H1 (cell line): ENCODE measurements around the gene TAF15. TPM values are rescaled to one million over a fixed set of nuclear protein-coding genes. Genes with fewer than 3 reads are reported as not detected.

Experiments
- CTCF ChIA-PET: fragments of 300-600 bp; sonication (Branson Sonifier 250); formaldehyde crosslinking; loops from one replicate; lab custom pipeline; 2021; ENCODE audit not compliant: partially characterized antibody; lab: Charles Lee
- POLR2A ChIA-PET: fragments of 300-600 bp; sonication (Branson Sonifier 250); formaldehyde crosslinking; loops from one replicate; lab custom pipeline; 2021; ENCODE audit warnings: inconsistent platforms; ENCODE audit not compliant: partially characterized antibody; lab: Charles Lee
- DNase-seq, 2 experiments: peaks; one replicate each; pipeline versions ENCODE4 v3.0.0 to v3.0.0-alpha.2; 2010 to 2022; ENCODE audit warnings: low spot score in 2 of 2, low read depth in 1 of 2, mixed read lengths in 1 of 2
- FAIRE-seq: peaks from 2 replicates; lab custom pipeline; 2011; peaks lifted over from hg19 to GRCh38; lab: Jason Lieb, UNC
- H2AFZ ChIP-seq: 2 replicates; pipeline ENCODE4 v1.8.1; 2012; ENCODE audit warnings: low read length, inconsistent platforms
- H2AK5ac ChIP-seq: 2 replicates; pipeline ENCODE4 v1.6.1; 2013; ENCODE audit warnings: low read depth, low read length
- H2BK120ac ChIP-seq: replicated peaks from 2 replicates; pipeline ENCODE3; 2013; ENCODE audit warnings: low read depth, low read length, inconsistent platforms
- H2BK12ac ChIP-seq: 2 replicates; pipeline ENCODE4 v1.6.1; 2013; ENCODE audit warnings: low read depth, low read length
- H2BK15ac ChIP-seq: 2 replicates; pipeline ENCODE4 v1.6.1; 2013; ENCODE audit warnings: low read length
- H2BK20ac ChIP-seq: 2 replicates; pipeline ENCODE4 v1.6.1; 2013; ENCODE audit warnings: low read length
- H2BK5ac ChIP-seq: 2 replicates; pipeline ENCODE4 v1.6.1; 2013; ENCODE audit warnings: low read depth, low read length
- H3K14ac ChIP-seq: 2 replicates; pipeline ENCODE4 v1.6.1; 2013; ENCODE audit warnings: inconsistent platforms; ENCODE audit not compliant: insufficient read length
- H3K18ac ChIP-seq: 2 replicates; pipeline ENCODE4 v1.6.1; 2013; ENCODE audit warnings: low read length; ENCODE audit errors: extremely low read depth
- H3K23ac ChIP-seq: 2 replicates; pipeline ENCODE4 v1.6.1; 2013; ENCODE audit warnings: inconsistent platforms; ENCODE audit not compliant: insufficient read length
- H3K23me2 ChIP-seq: 2 replicates; pipeline ENCODE4 v1.6.1; 2013; ENCODE audit warnings: low read depth, low read length
- H3K27ac ChIP-seq: 2 replicates; pipeline ENCODE4 v1.6.1; 2011; ENCODE audit warnings: low read depth, low read length, inconsistent platforms
- H3K27me3 ChIP-seq, 4 experiments: replicated peaks in 1 of 4; 1 replicate in 1 of 4; 2 replicates in 3 of 4; pipeline versions ENCODE4 v1.6.1 to v1.8.1; 2011 to 2013; ENCODE audit warnings: low read length in 3 of 4, mild to moderate bottlenecking in 3 of 4, inconsistent platforms in 2 of 4, mixed read lengths in 2 of 4, moderate library complexity in 1 of 4; ENCODE audit not compliant: control insufficient read depth in 3 of 4, insufficient read depth in 3 of 4; ENCODE audit errors: extremely low read depth in 1 of 4
- H3K36me3 ChIP-seq, 4 experiments: 2 replicates each; pipeline versions ENCODE4 v1.6.1 to v1.8.1; 2011 to 2013; ENCODE audit warnings: mild to moderate bottlenecking in 4 of 4, low read length in 3 of 4, moderate library complexity in 2 of 4, control low read depth in 1 of 4, inconsistent platforms in 1 of 4; ENCODE audit not compliant: insufficient read depth in 4 of 4, control insufficient read depth in 2 of 4
- H3K4ac ChIP-seq: replicated peaks from 2 replicates; pipeline ENCODE3; 2013; ENCODE audit warnings: low read length, low read depth, mixed read lengths, inconsistent platforms; ENCODE audit not compliant: insufficient read length
- H3K4me1 ChIP-seq, 4 experiments: replicated peaks in 1 of 4; 1 replicate in 1 of 4; 2 replicates in 3 of 4; pipeline versions ENCODE4 v1.6.1 to v1.8.1; 2011 to 2013; ENCODE audit warnings: low read length in 3 of 4, inconsistent platforms in 2 of 4, mixed read lengths in 1 of 4; ENCODE audit not compliant: insufficient read depth in 4 of 4, control insufficient read depth in 3 of 4
- H3K4me2 ChIP-seq, 2 experiments: 2 replicates each; pipeline versions ENCODE4 v1.6.1 to v1.8.1; 2011 to 2013; ENCODE audit warnings: low read depth in 2 of 2, low read length in 2 of 2, control low read depth in 1 of 2, inconsistent platforms in 1 of 2, mild to moderate bottlenecking in 1 of 2; ENCODE audit not compliant: insufficient read depth in 1 of 2
- H3K4me3 ChIP-seq, 4 experiments: fragments of 200-600, 300-600 bp in 1 of 4; sonication (generic), shearing (Covaris generic), sonication (Bioruptor Twin) in 1 of 4; 2 replicates each; pipeline versions ENCODE4 v1.5.1 to v1.8.1; 2011 to 2016; ENCODE audit warnings: low read length in 4 of 4, low read depth in 3 of 4, control low read depth in 2 of 4, inconsistent platforms in 2 of 4, mild to moderate bottlenecking in 2 of 4, mixed read lengths in 1 of 4, moderate library complexity in 1 of 4; ENCODE audit not compliant: insufficient read depth in 2 of 4; ENCODE audit errors: extremely low read depth in 1 of 4
- H3K56ac ChIP-seq: replicated peaks from 2 replicates; pipeline ENCODE3; 2013; ENCODE audit warnings: low read depth, mild to moderate bottlenecking, mixed read lengths, low read length, inconsistent platforms; ENCODE audit not compliant: insufficient read length
- H3K79me1 ChIP-seq: 2 replicates; pipeline ENCODE4 v1.6.1; 2013; ENCODE audit warnings: low read depth, low read length, control low read depth
- H3K79me2 ChIP-seq, 2 experiments: 2 replicates each; pipeline versions ENCODE4 v1.6.1 to v1.8.1; 2012 to 2013; ENCODE audit warnings: low read length in 2 of 2, mild to moderate bottlenecking in 2 of 2, inconsistent platforms in 1 of 2; ENCODE audit not compliant: insufficient read depth in 2 of 2, control insufficient read depth in 1 of 2
- H3K9ac ChIP-seq, 4 experiments: replicated peaks in 1 of 4; 1 replicate in 1 of 4; 2 replicates in 3 of 4; pipeline versions ENCODE4 v1.6.1 to v1.8.1; 2011 to 2013; ENCODE audit warnings: low read depth in 3 of 4, low read length in 3 of 4, control low read depth in 2 of 4, mild to moderate bottlenecking in 2 of 4, moderate library complexity in 2 of 4, inconsistent platforms in 1 of 4; ENCODE audit errors: extremely low read depth in 1 of 4
- H3K9me3 ChIP-seq, 2 experiments: 2 replicates each; pipeline versions ENCODE4 v1.6.1 to v1.8.1; 2012 to 2013; ENCODE audit warnings: mild to moderate bottlenecking in 2 of 2, moderate library complexity in 2 of 2, control low read depth in 1 of 2, inconsistent platforms in 1 of 2, low read depth in 1 of 2, low read length in 1 of 2, mixed read lengths in 1 of 2; ENCODE audit not compliant: insufficient read depth in 2 of 2
- H4K20me1 ChIP-seq, 2 experiments: replicated peaks in 1 of 2; 2 replicates each; pipeline versions ENCODE3 to v1.8.1; 2011 to 2013; ENCODE audit warnings: inconsistent platforms in 2 of 2, low read length in 2 of 2, mild to moderate bottlenecking in 1 of 2; ENCODE audit not compliant: insufficient read depth in 2 of 2, control insufficient read depth in 1 of 2
- H4K5ac ChIP-seq: 2 replicates; pipeline ENCODE4 v1.6.1; 2013; ENCODE audit warnings: low read length, low read depth, mixed read lengths, inconsistent platforms; ENCODE audit not compliant: insufficient read length
- H4K8ac ChIP-seq: 2 replicates; pipeline ENCODE4 v1.8.0; 2013; ENCODE audit warnings: mild to moderate bottlenecking, moderate library complexity, low read length, inconsistent platforms; ENCODE audit not compliant: insufficient read depth; ENCODE audit errors: extremely low read depth
- H4K91ac ChIP-seq: replicated peaks from 2 replicates; pipeline ENCODE3; 2013; ENCODE audit warnings: low read length, mixed read lengths, inconsistent platforms; ENCODE audit not compliant: insufficient read length
- FOSL1 ChIP-seq: IDR thresholded peaks from 2 replicates; pipeline ENCODE4 v1.6.1; 2011; ENCODE audit warnings: mild to moderate bottlenecking, low read depth, low read length, moderate library complexity; ENCODE audit not compliant: insufficient read depth
- whole genome bisulfite sequencing, 2 experiments: shearing (Covaris generic) in 1 of 2; methylation state at CpG; one replicate each; pipeline versions ENCODE4 v1.1.6 to v1.1.7; 2013 to 2015; ENCODE audit warnings: low lambda C conversion rate in 2 of 2, mixed read lengths in 2 of 2, inconsistent platforms in 1 of 2, low coverage in 1 of 2, missing lambda C conversion rate in 1 of 2; ENCODE audit not compliant: insufficient replicate concordance in 2 of 2, insufficient coverage in 1 of 2, insufficient read length in 1 of 2; ENCODE audit errors: extremely low coverage in 1 of 2, missing lambda C conversion rate in 1 of 2; 5-methylcytosine and 5-hydroxymethylcytosine counted together
- polyA plus RNA-seq, 7 experiments: library from polyadenylated mRNA; depleted of rRNA in 3 of 7; stranded (reverse) in 5 of 7; unstranded in 2 of 7; fragments of >200 nt in 5 of 7; fragments of 200-250 nt in 2 of 7; gene quantifications; 1 replicate in 5 of 7; 2 replicates in 1 of 7; 4 replicates in 1 of 7; pipeline versions ENCODE4 v1.2.1 to v1.2.3, GENCODE V29; 2011 to 2013; ENCODE audit warnings: missing spikeins in 2 of 7, mixed read lengths in 2 of 7
- total RNA-seq: library from RNA; stranded (reverse); fragmentation: NEBNext Ultra II Directional; extraction: Animal tissue kit (Norgen Biotek cat#: 25700); gene quantifications from 2 replicates; pipeline ENCODE4 v1.2.1, GENCODE V29; 2021

The TAF15 gene
- total and polyA plus RNA-seq, 2 of the 8 experiments (the other 6 are each of a cell fraction or from before 2014, with no cell fraction given), result 80.1 to 338 TPM

DNA sequence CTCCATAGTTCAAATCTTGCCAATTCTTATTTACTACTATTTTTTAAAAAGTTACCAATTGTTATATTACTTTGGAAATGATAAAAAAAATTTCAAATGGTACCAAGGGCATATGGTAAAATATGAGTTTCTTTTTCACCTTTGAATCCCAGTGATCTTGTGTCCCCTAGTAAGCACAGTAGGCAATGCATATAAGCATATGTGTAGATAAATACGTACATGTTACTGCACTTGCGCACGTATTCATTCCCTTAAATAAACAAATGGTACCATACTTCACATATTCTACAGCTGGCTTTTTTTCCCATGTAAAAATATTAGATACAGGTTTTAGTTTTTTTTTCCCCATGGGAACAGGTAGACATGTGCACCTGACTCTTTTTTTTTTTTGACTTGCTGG lies 31.8 kb downstream of the TAF15 start:
- no peak overlapping the region for H3K4ac ChIP-seq
- H2BK12ac ChIP-seq, result no peak overlapping the region
- no peak overlapping the region for H3K23ac ChIP-seq
- POLR2A ChIA-PET, result interaction anchor here (0.9 to 3.1 kb wide), 5 partner anchors 8 to 28 kb away, joined by 3 to 24 read pairs (median 4); partner anchors contain the start of gene HEATR9
- no peak overlapping the region for H2BK15ac ChIP-seq
- no peaks in the 10 kb centered on the region for H3K79me1 ChIP-seq
- no peak overlapping the region for H2AFZ ChIP-seq
- no peak overlapping the region for H3K4me3 ChIP-seq
- H3K14ac ChIP-seq, result no peak overlapping the region
- no peak overlapping the region for H2BK20ac ChIP-seq
- no peak overlapping the region for H3K18ac ChIP-seq
- DNase-seq (no peak), FAIRE-seq (no peak)
- no peak overlapping the region for H4K5ac ChIP-seq
- no peak overlapping the region for H3K27ac ChIP-seq
- H4K91ac ChIP-seq, result no peak overlapping the region
- CTCF ChIA-PET, result interaction anchor here (0.6 to 2.3 kb wide), 5 partner anchors 13 to 677 kb away, joined by 3 to 8 read pairs (median 5); no protein-coding TSS in a partner anchor
- TF ChIP-seq FOSL1, result no peak
- no peak overlapping the region for H2AK5ac ChIP-seq
- H3K79me2 ChIP-seq, result no peaks in the 10 kb centered on the region
- no peaks in the 10 kb centered on the region; a peak in 1 of 7 replicates for H3K27me3 ChIP-seq
- no peak overlapping the region for H3K56ac ChIP-seq
- H2BK120ac ChIP-seq, result no peak overlapping the region
- 98% methylated on average over 3 of the region's 3 CpGs; no CpG with 5 or more reads in 1 of the 2 experiments for WGBS, 2 experiments
- H3K23me2 ChIP-seq, result no peaks in the 10 kb centered on the region
- no peaks in the 10 kb centered on the region for H3K4me1 ChIP-seq
- H2BK5ac ChIP-seq, result no peak overlapping the region
- H4K8ac ChIP-seq, result no peak overlapping the region
- peaks cover 44 to 98% (median 82%) of the 10 kb centered on the region in 4 experiments for H3K36me3 ChIP-seq
- peaks cover 3% of the 10 kb centered on the region in 2 experiments for H4K20me1 ChIP-seq
- H3K9me3 ChIP-seq, result no peaks in the 10 kb centered on the region
- no peak overlapping the region for H3K9ac ChIP-seq
- no peak overlapping the region for H3K4me2 ChIP-seq
